AG09319 (cell line): Measurements from ENCODE around the gene JMY.

ENCODE experiments used
- DNase-seq: peaks from one replicate; pipeline ENCODE4 v3.0.0-alpha.2; 2010; ENCODE audit warnings: low read depth; ENCODE audit errors: extremely low read depth
- CTCF ChIP-seq: IDR thresholded peaks from 2 replicates; pipeline ENCODE4 v1.5.1; 2011; ENCODE audit warnings: low read depth, mild to moderate bottlenecking, inconsistent platforms, low read length, moderate library complexity

The JMY gene

GRCh38 chr5:79287907-79288306 is 52.0 kb downstream of the JMY start:
- DNase-seq: no peak
- TF ChIP-seq CTCF: no peak

- TF ChIP-seq CTCF: no peak
- no peak for DNase-seq
These were observed 59.1 kb downstream of the JMY start for GRCh38 chr5:79295029-79295428.

GRCh38 chr5:79297661-79298060 is 61.7 kb downstream of the JMY start:
- TF ChIP-seq CTCF: no peak

GRCh38 chr5:79301046-79301712 is 65.2 kb downstream of the JMY start:
- TF ChIP-seq CTCF: no peak
- peak; percentile 8 for DNase-seq

More at GRCh38 chr5:79297661-79298060, 61.7 kb downstream of the JMY start:
- DNase-seq: no peak

GRCh38 chr5:79302454-79302853 is 66.5 kb downstream of the JMY start:
- no peak for TF ChIP-seq CTCF

GRCh38 chr5:79305706-79306105 is 69.8 kb downstream of the JMY start:
- no peak for DNase-seq
- no peak for TF ChIP-seq CTCF

More at GRCh38 chr5:79302454-79302853, 66.5 kb downstream of the JMY start:
- DNase-seq: no peak

- DNase-seq: peak; percentile 60
- TF ChIP-seq CTCF: no peak
These were observed 83.1 kb downstream of the JMY start for GRCh38 chr5:79318935-79319614.
